Epithelial cell of prostate (primary cell): ENCODE results near the gene SLC43A2.
"Not testable (repeated sequence)": the region's sequence is repeated elsewhere in the genome, so short reads cannot be mapped to it uniquely, and the experiment has no call there.

Experiments used
- DNase-seq: peaks from one replicate; pipeline ENCODE4 v3.0.0-alpha.2; 2011; ENCODE audit warnings: low read depth, low spot score
- H3K27ac ChIP-seq: fragments of 450-650 bp; 2 replicates; pipeline ENCODE4 v1.5.1; 2017; ENCODE audit warnings: mild to moderate bottlenecking

SLC43A2 gene

DNA sequence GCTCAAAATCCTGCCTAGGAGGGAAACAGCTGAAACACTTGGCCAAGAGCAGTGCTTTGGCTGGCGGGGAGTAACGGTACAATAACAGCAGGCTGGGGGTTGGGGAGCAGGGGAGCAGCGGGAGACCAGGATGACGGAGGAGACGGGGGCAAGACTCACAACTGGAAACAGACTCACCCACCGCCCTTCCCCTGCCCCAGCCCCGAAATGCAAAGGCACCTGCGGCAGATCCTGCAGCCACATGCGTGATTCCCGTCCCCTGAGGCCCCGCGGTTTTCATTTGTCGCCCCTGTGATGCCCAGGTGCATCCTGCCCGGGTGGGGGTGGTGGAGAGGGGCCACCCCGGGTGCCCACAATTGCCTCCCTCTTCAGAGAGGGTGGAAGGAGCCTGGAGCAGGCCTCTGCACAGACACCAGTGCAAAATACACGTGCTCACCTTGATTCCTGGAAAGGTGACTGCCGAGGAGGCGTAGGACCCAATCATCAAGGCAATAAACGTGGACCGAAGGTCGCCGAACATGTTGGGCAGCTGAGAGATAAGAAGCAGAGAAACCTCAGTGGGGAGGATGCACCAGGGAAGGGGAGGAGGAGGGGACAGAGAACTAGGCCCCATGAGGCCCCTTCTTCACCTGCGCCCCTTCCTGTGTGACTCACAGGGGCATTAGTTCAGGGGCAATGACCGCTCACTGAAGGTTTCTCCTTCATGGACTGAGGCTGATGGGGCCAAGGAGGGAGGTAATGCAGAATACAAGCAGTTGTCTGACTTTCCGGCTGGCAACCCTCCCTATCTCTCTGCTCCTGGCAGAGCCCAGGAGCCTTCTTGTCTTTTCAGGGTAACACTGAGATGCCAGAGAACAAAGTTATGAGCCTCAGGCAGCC, 35.6 kb downstream of the SLC43A2 start:
- H3K27ac ChIP-seq: no peak overlapping the region
- no peak for DNase-seq

DNA sequence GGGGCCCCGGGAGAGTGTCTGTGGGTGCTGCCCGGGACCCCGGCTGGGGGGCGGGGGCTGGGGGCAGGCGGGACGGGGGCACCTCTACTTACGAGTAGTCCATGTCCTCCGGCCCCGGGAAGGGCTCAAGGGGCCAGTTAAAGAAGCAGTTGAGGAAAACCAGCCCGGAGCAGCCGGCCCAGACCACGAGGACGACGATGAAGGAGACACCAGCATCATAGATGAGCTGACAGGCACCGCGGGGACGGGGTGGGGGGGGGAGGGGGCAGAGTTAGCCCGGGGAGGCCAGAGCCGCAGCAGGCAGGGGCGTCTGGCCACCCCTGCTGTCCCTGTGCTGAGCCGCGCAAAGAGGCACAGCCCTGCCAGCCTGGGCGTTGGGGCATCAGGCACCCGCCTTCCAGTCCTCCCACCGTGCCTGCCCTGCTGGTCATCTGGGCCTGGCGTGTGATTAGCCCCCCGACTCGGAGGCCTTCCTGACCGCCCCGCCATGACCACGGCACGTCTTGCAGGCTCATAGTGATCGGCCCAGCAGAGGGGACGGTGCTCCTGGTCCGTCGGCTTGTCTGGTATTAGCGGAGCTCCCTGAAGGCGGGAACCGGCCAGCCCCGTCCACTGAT, 37.1 kb downstream of the SLC43A2 start:
- no peak overlapping the region for H3K27ac ChIP-seq
- no peak for DNase-seq

DNA sequence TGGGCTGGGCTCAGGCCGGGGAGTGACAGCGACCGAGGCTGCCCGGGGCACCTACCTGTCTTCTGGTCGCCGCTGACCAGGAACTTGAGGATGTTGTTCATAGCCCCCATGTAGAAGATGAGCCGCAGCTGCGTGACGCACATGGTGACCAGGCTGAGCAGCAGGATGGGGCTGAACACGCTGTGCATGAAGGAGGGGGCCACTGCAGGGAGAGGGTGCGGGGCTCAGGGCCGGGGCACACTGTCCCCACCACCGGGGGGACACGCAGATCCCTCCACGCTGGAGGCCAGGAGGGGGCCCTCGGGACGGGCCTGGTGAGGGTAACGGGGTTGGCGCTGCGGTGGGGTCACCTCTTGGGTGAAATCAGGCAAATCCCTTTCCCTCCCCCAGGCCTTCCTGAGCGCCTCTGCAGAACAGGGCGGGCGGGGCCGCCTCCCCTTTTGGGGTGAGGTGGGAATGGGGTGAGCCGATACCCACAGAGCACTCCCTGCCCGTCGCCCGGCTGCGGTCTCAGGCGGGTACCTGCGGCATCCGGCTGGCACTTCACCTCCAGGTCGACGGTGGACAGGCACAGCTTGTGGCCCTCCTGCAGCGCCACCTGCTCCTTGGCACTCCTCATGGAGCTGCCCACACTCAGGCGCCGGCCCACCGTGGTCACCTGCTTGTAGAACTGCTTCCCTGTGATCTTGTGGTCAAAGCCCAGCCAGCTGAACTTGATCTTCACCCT, 37.7 kb downstream of the SLC43A2 start:
- H3K27ac ChIP-seq: no peak overlapping the region
- no peak for DNase-seq

DNA sequence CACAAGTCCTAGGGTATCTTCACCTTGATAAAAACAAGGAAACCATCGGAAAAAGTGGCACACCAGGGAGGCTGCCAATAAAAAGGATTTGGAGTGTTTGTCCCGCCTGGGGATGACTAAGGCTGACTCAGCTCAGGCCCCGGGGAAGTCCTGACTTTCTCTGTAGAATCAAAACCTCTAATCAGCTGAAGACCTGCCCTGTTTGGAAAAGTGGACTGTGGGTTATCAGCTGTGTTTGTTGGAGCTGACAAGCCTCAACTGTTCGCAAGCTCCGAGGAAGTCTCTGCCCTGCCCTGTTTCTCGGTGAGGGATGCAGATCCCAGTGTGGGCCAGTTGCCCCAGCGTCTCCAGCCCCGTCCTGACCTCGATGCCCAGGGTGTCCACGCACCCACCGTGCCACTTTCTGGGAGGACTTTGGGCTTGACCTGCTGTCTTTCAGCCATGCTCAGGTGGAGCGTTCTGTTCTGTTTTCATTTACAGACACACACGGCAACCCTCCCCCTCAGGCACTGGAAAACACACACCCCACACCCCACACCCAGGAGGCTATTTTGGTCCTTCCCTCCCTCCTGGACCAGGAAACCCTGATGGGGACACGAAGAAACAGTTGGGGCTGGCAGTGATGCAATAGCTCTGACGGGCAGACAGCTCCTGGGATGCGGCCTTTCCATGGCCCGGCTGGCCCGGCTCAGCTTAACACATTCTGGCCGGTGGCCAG, 38.4 kb downstream of the SLC43A2 start:
- peak overlapping the region; percentile 24 for H3K27ac ChIP-seq

DNA sequence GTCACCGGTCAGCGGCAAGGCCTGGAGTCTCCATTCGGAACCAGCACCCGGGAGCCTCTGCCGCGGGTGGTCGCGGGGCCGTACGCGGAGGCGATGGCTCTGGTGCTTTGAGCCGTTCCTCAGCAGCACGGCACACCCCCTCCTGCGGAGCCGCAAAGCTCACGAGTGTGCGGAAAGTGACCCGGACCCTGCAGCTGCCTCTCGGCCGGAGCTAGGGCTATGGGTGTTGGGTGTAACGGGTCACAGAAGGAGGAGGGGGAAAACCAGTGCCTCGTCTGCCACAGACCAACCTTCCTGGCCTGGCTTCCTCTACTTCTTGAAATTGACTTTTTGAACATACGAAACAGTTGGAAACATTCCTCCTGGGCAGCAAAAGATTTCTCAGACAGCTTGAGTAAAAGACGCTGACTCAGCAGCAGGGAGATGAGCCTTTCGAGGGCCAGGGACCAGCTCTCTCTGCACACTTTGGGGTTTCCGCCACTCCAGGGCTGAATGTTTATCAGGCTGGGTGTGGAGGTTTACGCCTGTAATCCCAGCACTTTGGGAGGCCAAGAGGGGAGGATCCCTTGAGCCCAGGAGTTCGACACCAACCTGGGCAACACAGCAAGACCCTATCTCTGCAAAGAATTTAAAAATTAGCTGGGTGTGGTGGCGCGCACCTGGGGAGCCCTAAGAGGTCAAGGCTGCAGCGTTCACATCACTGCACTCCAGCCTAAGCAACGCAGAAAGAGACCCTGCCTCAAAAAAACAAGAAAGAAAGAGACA, 39.6 kb downstream of the SLC43A2 start:
- no peak overlapping the region for H3K27ac ChIP-seq
- DNase-seq: no peak

More for the DNA sequence above, 38.4 kb downstream of the SLC43A2 start:
- DNase-seq: no peak

DNA sequence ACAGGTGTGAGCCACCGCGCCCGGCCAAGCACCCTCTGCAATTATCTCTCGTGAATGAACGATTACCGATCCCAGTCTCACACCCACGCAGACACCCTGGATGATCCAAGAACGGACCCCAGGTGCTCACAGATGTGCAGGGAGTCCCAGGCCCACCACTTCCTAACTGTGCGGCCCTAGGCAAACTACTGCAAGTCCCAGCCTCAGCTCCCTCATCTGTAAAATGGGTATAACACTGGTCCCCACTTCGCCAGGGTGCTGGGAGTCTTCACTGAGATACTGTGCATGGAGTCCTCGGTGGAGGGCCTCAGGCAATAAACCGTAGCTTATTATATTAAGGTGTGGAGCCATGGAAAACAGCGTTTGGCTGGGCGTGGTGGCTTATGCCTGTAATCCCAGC, 44.5 kb downstream of the SLC43A2 start:
- no peak for DNase-seq
- H3K27ac ChIP-seq: no peak overlapping the region

DNA sequence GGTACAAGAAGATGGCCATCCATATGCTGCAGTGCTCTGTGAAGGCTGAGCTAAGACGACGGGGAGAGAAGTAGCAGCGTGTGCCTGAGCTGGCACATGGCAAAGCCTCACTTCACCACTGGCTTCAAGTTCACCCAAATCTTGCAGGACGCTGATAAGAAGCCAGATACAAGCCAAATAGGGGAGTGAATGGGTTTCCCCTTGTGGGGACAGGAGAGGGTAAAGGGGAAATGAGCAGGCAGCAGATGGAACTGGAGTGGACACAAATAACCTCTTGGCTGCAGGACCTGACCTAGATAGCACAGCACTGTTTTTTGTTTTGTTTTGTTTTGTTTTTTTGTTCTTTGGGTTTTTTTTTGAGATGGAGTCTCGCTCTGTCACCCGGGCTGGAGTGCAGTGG, 45.1 kb downstream of the SLC43A2 start:
- no peak for DNase-seq
- H3K27ac ChIP-seq: no peak overlapping the region

DNA sequence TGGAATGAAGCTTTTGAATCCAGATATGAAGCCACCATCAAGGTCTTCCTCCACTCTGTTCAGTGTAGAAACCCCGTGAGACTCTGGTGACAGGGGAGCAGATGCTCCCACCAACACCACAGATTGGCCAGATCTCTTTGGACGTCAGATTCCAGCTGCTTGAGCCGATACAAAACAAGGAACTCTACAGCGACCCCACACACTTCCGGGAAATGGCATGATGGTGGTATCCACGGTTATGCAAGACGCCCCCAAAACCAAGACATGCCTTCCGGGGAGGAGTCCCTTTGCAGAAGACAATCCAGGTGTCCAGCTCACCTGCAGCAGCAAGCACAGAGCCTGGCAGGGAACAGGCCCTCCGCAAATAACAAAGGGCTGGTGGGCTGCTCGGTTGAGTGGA, 46.3 kb downstream of the SLC43A2 start:
- DNase-seq: no peak
- no peak overlapping the region for H3K27ac ChIP-seq

DNA sequence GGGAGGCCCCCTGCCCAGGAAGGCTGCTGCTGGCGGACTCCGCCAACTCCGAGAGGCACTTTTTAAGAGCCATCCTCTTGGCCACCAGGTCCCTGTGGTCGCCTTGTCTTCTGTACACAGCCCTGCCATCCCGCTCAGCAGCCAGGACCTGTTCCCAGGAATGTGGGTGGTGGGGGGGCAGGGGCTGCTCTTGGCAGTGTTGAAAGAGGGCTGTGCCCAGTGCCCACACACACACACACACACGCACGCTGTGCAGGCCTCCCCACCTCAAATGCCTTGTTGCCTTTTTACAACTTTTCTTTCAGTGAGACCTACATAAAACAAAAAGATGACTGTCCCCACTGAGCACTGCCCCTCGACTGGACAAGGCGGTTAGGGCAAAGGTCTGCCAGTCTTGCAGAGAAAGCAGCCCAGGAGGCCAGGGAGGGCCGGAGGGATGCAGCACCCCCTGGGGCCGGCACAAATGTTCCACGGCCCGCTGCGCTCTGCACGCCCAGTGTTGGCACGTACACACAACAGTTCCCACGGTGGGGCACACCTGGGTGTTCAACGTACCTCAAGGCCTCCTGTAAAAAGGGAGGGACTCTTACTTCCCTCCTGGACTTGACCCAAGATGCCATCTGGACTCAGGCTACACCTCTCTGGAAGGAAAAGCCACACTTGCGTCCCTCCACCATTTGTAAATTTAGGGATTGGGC, 47.5 kb downstream of the SLC43A2 start:
- no peak overlapping the region for H3K27ac ChIP-seq
- no peak for DNase-seq

DNA sequence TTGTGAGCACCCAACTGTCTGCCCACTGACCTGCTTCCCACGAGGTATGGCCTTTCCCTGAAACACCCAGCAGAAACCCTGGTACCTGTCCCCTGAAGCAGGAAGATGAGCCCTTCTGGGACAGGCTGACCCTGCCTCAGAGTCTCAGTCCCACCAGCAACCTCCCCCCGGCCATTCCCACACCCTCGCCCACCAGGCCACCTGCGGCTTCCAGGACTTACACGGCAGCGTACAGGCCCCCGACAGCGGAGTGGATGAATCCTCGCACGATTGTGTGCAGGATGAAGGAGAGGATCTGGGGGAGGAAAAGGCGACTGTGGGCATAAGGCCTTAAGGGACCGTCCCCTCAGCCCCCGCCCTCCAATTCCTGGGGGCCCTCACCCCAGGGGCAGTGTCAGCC, 50.6 kb downstream of the SLC43A2 start:
- H3K27ac ChIP-seq: peak overlapping the region; percentile 55

DNA sequence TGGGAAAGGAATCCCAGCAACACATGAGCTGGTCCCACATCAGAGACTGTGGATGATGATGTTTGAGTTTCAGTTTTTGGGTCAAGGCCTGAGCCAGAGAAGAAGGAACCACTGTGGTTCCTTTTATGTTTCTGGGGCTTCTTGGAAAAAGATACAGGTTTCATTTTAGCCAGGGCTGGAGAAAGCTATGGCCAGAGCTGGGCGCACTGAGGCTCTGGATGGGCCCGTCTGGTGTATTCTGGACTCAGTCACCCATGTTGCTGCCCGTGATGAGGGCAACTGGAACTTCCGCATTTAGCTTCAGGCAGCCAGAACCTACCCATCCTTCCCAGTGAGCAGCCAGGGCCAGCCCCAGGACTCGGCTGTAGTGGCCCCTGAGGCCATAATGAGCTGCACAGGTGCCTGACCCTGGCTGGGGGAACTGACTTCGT, 51.0 kb downstream of the SLC43A2 start:
- DNase-seq: no peak
- peak overlapping the region; percentile 55 for H3K27ac ChIP-seq

More for the DNA sequence above, 50.6 kb downstream of the SLC43A2 start:
- no peak for DNase-seq

DNA sequence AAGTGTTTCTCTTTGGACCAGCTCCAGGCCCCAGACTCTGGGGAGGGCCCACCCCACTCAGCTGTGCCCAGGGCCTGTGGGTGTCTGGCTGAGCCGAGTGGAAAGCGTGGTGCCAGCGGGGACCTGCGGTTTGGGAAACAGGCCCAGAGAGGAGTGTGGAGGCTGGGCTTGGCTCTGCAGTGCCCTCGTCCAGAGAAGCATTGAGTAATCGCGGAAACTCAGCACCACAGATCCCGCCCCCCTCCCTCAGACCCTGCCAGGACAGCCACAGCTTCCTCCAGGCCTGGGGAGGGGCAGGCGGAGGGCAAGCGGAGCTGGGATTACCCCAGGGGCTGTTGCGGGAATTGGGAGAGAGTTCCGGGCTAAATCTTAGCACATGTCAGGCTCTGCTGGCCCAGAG, 51.5 kb downstream of the SLC43A2 start:
- DNase-seq: peak; percentile 56
- peak overlapping the region; percentile 55 for H3K27ac ChIP-seq

DNA sequence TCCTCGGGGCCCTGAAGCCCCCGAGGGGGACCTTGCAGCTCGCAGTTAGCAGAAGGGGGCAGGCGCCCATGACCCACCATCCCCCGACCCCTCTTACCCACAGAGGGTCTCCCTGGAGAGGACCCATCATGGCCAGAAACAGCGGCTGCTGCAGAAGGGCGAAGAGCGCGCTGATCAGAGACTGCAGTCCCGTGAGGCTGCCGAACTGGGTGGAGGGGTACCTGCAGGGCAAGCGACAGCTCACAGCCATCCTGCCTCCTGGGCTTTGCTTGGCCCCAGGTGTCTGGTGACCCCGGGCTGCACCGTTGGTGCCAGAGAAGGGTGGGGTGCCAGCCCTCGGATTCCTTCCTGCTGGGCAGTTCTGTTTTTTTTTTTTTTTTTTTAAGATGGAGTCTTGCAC, 52.1 kb downstream of the SLC43A2 start:
- DNase-seq: no peak
- peak overlapping the region; percentile 55 for H3K27ac ChIP-seq

DNA sequence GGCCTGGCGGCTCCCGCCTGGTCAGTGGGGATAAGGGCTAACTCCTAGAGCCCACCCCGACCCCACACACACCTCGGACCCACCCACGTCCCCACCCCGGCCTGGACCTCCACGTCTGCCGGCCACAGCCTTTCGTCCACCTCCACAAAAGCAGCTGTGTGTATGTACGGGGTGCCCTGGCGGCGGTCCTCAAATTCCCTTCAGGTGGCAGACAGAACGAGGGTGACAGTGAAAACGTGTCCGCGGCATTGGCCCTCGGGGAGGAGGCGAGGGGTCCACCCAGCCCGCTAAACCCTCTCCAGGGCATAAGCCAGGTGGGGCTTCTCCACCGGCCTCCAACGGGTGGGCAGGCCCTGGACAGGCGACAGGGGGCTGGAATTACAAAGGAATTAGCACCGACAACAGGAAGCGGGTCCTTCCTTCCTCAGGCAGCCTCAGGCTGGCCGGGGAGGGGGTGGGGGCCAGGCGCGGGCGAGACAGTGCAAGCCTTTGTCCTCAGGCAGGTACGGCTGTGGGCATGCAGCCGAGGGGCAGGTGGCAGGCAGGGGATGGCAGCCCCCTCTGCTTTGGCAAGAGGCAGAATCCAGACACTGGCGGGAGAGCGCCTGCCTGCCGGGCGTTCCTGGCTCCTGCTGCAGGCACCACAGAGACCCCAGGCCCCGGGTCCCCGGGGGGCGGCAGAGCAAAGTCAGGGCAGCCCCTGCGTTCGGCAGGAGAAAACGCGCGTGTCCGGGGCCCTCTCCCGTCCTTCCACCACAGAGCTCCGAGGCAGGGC, 53.8 kb downstream of the SLC43A2 start:
- H3K27ac ChIP-seq: peak overlapping the region; percentile 47
- no peak for DNase-seq

DNA sequence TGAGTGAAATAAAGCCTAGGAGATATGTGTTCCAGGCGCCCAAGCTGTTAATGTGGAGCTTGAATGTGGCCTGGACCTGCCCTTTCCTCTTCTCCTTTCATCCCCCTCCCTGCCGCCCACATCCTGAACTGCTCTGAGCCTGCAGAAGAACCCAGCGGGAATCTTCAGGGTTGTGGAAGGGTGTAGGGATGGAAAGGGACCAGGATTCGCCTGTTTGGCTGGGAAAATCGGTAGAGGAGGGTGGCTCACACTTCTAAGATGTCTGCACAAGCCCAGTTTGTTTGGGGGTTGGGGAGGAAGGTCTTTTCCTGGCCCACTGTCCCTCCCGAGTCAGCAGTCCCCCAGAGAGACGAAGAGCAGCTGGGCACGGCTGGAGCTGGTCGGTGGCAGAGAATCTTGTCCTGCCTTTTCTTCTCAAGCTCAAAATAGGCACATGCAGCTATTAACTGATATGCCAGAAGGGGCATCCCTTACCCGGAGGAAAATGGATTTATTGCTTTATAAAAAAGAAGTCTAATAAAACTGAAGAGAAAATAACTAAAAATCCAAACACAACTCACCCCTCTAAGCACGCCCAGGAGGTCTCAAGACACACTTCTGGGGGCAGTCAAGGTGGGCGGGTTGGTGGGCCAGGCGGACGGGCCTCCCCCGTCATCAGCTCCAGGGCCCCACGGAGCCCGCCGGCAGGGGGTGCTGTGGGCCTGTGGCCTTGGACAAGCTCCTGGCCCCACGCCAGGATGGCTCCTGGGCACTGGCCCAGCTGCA, 54.5 kb downstream of the SLC43A2 start:
- no peak overlapping the region for H3K27ac ChIP-seq
- DNase-seq: no peak

DNA sequence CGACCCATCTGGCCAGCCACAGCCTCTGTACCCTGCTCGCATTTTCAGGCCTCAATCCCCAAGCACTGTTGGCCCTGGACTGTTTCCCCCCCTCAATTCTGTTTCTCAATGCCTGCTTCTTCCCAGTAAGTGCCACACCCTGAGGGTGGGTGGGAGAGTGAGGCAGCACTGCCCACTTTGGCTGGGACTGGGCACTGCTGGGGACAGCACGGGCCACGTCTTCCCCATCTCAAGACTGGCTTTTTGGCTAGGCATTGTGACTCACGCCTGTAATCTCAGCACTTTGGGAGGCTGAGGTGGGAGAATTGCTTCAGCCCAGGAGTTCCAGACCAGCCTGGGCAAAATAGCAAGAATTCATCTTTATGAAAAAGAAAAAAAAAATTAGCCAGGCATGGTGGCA, 56.0 kb downstream of the SLC43A2 start:
- not testable (repeated sequence) for H3K27ac ChIP-seq

DNA sequence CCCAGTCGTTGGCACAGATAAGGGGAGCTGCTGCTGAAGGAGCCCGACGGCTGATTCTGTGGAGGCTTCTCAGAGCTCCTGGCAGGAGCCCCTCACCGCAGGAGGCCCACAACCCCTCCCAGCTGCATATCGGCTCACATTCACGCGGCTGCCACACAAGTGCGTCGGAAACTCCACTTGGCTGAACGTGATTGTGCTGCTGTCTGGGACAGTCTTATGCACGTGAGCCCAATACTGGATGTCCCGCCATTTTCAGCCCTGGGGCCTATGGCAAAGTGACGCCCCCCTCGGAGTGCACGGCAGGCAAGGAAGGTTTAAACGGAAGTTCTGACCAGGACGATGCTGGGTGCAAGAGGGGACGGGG, 57.3 kb downstream of the SLC43A2 start:
- no peak for DNase-seq
- H3K27ac ChIP-seq: no peak overlapping the region

More for the DNA sequence above, 56.0 kb downstream of the SLC43A2 start:
- DNase-seq: not testable (repeated sequence)
